LNCaP clone FGC (cell line): ENCODE measurements around the gene REN.

Source experiments
- DNase-seq: peaks from one replicate; pipeline ENCODE4 v3.0.0-alpha.2; 2011; ENCODE audit warnings: low read depth
- H3K4me3 ChIP-seq: 2 replicates; pipeline ENCODE4 v1.5.1; 2011; ENCODE audit warnings: mild to moderate bottlenecking, low read depth, low read length, control low read depth
- TF ChIP-seq, protein P1 (sequence below): IDR thresholded peaks from 2 replicates; pipeline ENCODE4 v1.5.1; 2012; ENCODE audit warnings: mild to moderate bottlenecking; ENCODE audit not compliant: control insufficient read depth, insufficient read depth; ENCODE audit errors: extremely low read depth

Gene REN

DNA sequence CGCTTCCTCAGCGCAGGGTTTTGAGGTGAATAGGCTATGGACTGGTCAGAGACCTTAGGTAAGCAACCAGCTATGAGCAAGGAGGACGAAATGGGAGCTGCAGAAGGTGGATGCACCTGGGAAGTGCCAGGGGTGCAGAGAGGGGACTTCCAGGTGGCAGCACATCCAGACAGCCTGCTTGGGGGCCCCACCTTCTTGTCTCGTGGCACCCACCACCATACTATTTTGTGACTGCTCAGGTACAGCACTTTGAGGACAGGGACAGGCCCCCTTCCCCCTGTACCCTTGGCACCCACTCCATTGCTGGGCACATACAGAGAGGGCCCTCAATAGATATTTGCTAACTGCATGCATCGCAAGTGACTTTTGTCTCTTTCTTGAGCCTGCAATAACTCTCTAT is 30.9 kb upstream of the REN start:
- TF ChIP-seq, protein P1, sequence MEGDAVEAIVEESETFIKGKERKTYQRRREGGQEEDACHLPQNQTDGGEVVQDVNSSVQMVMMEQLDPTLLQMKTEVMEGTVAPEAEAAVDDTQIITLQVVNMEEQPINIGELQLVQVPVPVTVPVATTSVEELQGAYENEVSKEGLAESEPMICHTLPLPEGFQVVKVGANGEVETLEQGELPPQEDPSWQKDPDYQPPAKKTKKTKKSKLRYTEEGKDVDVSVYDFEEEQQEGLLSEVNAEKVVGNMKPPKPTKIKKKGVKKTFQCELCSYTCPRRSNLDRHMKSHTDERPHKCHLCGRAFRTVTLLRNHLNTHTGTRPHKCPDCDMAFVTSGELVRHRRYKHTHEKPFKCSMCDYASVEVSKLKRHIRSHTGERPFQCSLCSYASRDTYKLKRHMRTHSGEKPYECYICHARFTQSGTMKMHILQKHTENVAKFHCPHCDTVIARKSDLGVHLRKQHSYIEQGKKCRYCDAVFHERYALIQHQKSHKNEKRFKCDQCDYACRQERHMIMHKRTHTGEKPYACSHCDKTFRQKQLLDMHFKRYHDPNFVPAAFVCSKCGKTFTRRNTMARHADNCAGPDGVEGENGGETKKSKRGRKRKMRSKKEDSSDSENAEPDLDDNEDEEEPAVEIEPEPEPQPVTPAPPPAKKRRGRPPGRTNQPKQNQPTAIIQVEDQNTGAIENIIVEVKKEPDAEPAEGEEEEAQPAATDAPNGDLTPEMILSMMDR: no peak
- H3K4me3 ChIP-seq: no peak overlapping the region
- DNase-seq: no peak

DNA sequence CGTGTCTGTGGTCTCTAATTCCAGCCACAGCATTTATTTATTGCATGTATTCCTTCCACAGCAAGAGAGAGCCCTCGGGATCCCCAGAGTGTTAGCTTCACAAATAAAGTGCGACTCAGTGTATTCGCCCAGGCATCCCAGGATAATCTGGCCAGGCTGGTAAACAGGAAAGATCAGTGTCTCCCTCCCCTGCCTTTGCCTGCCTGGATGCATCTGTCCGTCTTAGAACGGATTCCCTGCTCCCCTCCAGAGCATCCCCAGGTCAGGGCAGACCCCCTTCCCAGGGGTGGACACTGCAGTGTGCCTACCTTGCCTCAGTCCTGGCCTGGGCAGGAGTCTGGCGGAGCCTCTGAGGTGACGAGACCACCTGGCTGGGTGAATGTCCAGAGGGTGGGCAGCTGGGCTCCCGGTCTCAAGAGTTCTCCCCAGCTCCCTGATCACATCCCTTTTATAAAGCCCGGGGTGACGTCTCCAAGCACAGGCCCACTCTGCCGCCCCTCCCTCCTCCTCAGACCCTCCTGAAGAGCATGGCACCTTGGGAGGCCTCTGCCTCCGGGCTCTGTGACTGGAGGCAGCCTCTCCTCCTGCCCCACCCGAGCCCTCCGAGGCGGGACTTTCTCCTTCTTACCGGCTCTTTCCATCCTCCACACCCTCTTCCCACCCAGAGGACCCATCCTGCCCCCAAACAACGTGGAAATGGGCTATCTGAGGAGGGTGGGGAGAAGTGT is 30.1 kb upstream of the REN start, which contains the start of gene KISS1:
Gene KISS1 (minus strand): TSS at position 424 of the 728 bp plus-strand sequence. CDS start 3,615 bp downstream, outside the sequence.
- TF ChIP-seq, protein P1: no peak
- H3K4me3 ChIP-seq: no peak within 1 kb of the TSS
- no peak for DNase-seq

DNA sequence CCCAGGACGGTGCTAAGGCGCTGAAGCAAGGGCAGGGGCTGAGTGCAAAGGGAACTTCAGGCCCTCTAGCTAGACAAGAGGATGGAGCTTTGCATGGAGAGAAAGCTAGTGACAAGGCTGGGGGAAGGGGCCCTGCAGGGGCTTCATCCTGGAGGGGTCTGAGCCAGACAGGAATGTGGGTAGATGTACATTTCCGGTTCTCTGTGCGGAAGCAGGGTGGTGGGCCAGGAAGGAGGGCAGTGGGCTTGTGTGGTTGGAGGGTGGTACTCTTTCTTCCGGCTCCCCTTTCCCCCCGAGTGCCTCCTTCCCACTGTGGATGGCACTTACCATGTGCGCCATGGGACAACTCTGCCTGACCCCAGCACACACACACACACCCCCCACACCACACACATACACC is 28.6 kb upstream of the REN start:
- DNase-seq: no peak
- no peak overlapping the region for H3K4me3 ChIP-seq
- TF ChIP-seq, protein P1: no peak

DNA sequence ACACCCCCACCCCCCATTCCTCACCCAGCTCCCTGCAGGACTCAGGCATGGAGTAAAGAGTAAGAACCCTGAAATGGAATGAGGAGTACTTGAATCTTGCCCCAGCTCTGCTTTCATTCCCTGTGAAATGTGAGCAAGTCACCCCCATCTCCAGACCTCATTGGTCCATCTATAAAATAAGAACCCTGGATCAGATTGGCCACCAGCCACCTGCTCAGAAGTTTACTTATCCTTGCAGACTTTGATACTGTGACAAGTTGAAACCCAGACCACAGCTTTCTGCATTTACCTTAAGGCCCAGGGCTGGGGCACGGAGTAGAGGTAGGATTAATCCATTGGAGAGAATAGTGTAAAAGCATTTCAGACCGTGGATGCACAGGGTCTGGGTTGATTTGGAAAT is 27.9 kb upstream of the REN start:
- TF ChIP-seq, protein P1: no peak
- no peak for DNase-seq
- no peak overlapping the region for H3K4me3 ChIP-seq

DNA sequence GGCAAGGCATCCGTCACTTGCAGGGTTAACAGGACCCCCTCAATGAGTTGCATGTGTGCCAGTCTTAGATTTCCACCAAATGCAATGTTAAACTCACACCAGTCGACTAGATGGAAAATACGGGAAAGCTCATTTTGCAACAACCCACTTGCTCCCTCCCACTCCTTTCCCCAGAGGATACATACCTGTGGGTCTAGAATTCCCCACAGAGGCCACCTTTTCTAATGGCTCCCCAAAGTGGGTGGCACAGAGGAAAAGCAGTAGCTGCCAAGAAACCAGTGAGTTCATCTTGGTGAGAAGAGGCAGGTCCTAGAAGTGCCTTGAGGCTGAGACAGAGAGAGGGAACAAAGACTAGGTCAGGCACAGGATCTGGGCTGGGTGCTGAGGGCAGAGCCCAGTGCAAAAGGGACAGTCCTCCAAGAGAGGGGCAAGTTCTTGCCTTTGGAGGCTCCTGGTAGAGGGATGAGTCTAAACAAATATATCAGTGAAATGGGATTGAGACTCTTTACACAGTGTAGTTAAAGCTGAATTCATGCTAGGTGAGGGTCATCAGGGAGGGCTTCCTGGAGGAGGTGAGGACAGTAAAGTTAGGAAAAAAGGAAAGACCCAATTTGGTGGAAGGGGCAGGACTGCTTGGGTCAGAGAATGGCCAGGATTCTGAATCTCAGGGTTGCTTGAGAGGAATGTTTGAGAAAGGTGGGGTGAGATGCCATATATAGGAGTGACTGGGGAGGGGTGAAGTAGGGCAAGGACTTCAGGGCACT is 26.6 kb upstream of the REN start:
- DNase-seq: no peak
- H3K4me3 ChIP-seq: no peak overlapping the region
- TF ChIP-seq, protein P1: no peak

DNA sequence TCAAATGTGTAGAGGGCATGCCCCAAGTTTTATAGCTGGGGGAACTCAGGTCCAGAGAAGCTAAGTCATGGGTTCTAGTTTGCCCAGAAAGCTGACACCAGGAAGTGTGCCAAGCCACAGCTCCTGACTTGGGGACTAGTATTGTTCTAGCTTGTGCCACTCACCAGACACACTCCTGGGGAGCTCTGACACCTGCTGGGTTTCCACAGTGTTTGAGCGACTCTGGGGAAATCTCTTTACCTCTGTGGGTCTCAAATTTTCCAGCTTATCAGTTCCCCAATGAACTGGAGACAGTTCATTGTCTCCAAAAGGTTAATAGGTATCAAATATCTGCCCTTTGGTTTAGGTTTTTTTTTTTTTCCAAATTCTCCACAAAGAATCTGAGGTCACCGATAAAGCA is 25.9 kb upstream of the REN start:
- no peak overlapping the region for H3K4me3 ChIP-seq
- TF ChIP-seq, protein P1: no peak
- no peak for DNase-seq
